Effector memory CD8-positive, alpha-beta T cell (primary cell): ENCODE data around the gene CLIP3.

Experiments
- ATAC-seq: fragments of 150-1000 bp; cut with Tn5 transposase; replicated peaks from 2 replicates; pipeline ENCODE4 v1.10.0; 2021; ENCODE audit warnings: mild to moderate bottlenecking, moderate library complexity
- DNase-seq, 3 experiments: peaks; one replicate each; pipeline ENCODE4 v3.0.0; 2021
- H3K27ac Mint-ChIP-seq, 2 donors: one replicate each; pipeline ENCODE4 v1.8.0; 2022; ENCODE audit warnings: mild to moderate bottlenecking in 2 of 2, mixed read lengths in 2 of 2, moderate library complexity in 2 of 2
- H3K27me3 Mint-ChIP-seq, 2 donors: one replicate each; pipeline ENCODE4 v1.8.0; 2022; ENCODE audit warnings: mixed read lengths in 2 of 2
- H3K36me3 Mint-ChIP-seq: one replicate; pipeline ENCODE4 v1.8.0; 2022; ENCODE audit warnings: mild to moderate bottlenecking, moderate library complexity, mixed read lengths; ENCODE audit not compliant: insufficient read depth
- H3K4me1 Mint-ChIP-seq, 2 donors: one replicate each; pipeline ENCODE4 v1.8.0; 2022; ENCODE audit warnings: low read depth in 2 of 2, mixed read lengths in 2 of 2
- H3K4me3 Mint-ChIP-seq, 2 donors: one replicate each; pipeline ENCODE4 v1.8.0; 2022; ENCODE audit warnings: mild to moderate bottlenecking in 2 of 2, mixed read lengths in 2 of 2, moderate library complexity in 2 of 2
- H3K9me3 Mint-ChIP-seq, 2 donors: one replicate each; pipeline ENCODE4 v1.8.0; 2022; ENCODE audit warnings: mixed read lengths in 2 of 2

Gene CLIP3

GRCh38 chr19:36009633-36010379 lies 22.9 kb downstream of the CLIP3 start:
- Mint-ChIP-seq H3K27ac (peak overlapping the region; percentile 27 to 65), H3K4me3 (peak overlapping the region; percentile 56 to 66), H3K27me3 (no peaks in the 10 kb centered on the region), H3K36me3 (peaks cover 9% of the 10 kb centered on the region), H3K9me3 (no peaks in the 10 kb centered on the region), H3K4me1 (peaks cover 35 to 37% of the 10 kb centered on the region in 2 donors)
- ATAC-seq (no peak), DNase-seq (no peak)

- peak overlapping the region; percentile 56 to 66 for H3K4me3 Mint-ChIP-seq
- H3K36me3 Mint-ChIP-seq = peaks cover 8% of the 10 kb centered on the region
- ATAC-seq (no peak), DNase-seq (peak in 2 of 3 experiments; percentile 21 to 35)
- H3K27me3 Mint-ChIP-seq = no peaks in the 10 kb centered on the region
- H3K27ac Mint-ChIP-seq = peak overlapping the region; percentile 27 to 65
- H3K4me1 Mint-ChIP-seq = peaks cover 30 to 31% of the 10 kb centered on the region in 2 donors
- no peaks in the 10 kb centered on the region for H3K9me3 Mint-ChIP-seq
Observed at GRCh38 chr19:36009220-36009619, 23.5 kb downstream of the CLIP3 start.

- peak within 1 kb of the TSS; percentile 56 to 66 for H3K4me3 Mint-ChIP-seq
- DNase-seq (no peak), ATAC-seq (no peak)
- peaks cover 23 to 24% of the 10 kb centered on the region in 2 donors for H3K4me1 Mint-ChIP-seq
- no peaks in the 10 kb centered on the region for H3K9me3 Mint-ChIP-seq
- peak within 1 kb of the TSS; percentile 27 to 65 for H3K27ac Mint-ChIP-seq
- no peaks in the 10 kb centered on the region for H3K27me3 Mint-ChIP-seq
- H3K36me3 Mint-ChIP-seq = peaks cover 3% of the 10 kb centered on the region
Observed at GRCh38 chr19:36008336-36008978, 24.2 kb downstream of the CLIP3 start, which contains the start of gene SYNE4. Gene SYNE4, minus strand, starts transcription at chr19:36008813. Its CDS starts 132 bp downstream, at chr19:36008681.

DNA sequence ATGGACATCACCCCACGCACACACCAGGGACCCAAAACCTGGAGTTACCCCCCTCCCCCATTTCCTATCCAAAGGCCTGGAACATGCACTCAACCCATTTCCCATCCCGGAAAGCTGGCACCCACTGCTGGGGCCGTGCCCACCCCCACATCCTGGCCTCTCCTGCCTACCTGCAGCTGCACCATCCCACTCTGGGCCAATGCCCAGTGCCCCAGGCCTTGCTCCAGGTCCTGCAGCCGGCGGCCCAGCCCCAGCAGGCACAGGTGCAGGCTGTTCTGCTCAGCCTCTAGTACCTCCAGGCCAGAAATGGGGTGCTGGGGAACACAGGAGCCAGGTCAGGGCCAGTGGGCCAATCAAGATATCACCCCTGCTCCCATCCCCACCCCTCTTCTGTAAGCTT lies 25.7 kb downstream of the CLIP3 start:
- Mint-ChIP-seq H3K27ac (no peak overlapping the region), H3K9me3 (no peaks in the 10 kb centered on the region), H3K36me3 (peaks cover 7% of the 10 kb centered on the region), H3K4me1 (peaks cover 23% of the 10 kb centered on the region in 2 donors), H3K4me3 (no peak overlapping the region), H3K27me3 (no peaks in the 10 kb centered on the region)
- DNase-seq (no peak), ATAC-seq (no peak)

DNA sequence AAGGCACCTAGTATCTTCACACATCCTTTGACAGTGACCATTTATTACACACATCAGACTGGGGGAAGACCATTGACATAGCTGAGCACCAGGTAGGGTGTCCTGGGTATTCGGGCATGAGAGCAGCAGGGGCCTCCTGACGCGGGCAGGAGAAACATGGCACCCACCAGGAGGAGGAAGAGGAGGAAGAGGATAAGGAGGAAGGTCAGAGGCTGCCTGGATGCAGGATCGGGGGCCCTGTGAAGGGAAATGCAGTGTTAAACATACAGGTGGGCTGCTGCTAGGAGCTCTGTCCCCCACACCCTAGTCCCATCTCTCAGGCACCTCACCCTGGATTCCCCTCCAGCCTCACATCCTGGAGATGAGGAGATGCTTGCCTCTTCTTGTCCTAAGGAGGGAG lies 29.4 kb downstream of the CLIP3 start:
- Mint-ChIP-seq H3K4me3 (no peak overlapping the region), H3K9me3 (no peaks in the 10 kb centered on the region), H3K4me1 (peaks cover 3 to 14% of the 10 kb centered on the region in 2 donors), H3K27ac (peak overlapping the region in 1 of 2 donors; percentile 27), H3K27me3 (no peaks in the 10 kb centered on the region), H3K36me3 (peaks cover 12% of the 10 kb centered on the region)
- ATAC-seq (no peak), DNase-seq (no peak)

- Mint-ChIP-seq H3K27me3 (no peaks in the 10 kb centered on the region), H3K9me3 (no peaks in the 10 kb centered on the region), H3K27ac (no peak overlapping the region), H3K36me3 (peaks cover 15% of the 10 kb centered on the region), H3K4me3 (no peak overlapping the region), H3K4me1 (peaks cover 16 to 23% of the 10 kb centered on the region in 2 donors)
- DNase-seq (no peak), ATAC-seq (no peak)
Observed at GRCh38 chr19:36001605-36002004, 31.1 kb downstream of the CLIP3 start.

- Mint-ChIP-seq H3K4me1 (peaks cover 26 to 33% of the 10 kb centered on the region in 2 donors), H3K27ac (peak overlapping the region; percentile 73 to 96)
Observed at GRCh38 chr19:35996777-35997176, 35.9 kb downstream of the CLIP3 start.

GRCh38 chr19:35995048-35995993 lies 37.4 kb downstream of the CLIP3 start, which contains the start of gene SDHAF1:
Gene SDHAF1, plus strand, starts transcription at chr19:35995188. Its CDS starts 87 bp downstream, at chr19:35995275.
- peak within 1 kb of the TSS; percentile 73 to 96 for H3K27ac Mint-ChIP-seq
- peaks cover 12% of the 10 kb centered on the region for H3K36me3 Mint-ChIP-seq
- H3K9me3 Mint-ChIP-seq = no peaks in the 10 kb centered on the region
- DNase-seq (peak; percentile 86 to 87 (median 86)), ATAC-seq (peak; percentile 88)
- H3K27me3 Mint-ChIP-seq = no peaks in the 10 kb centered on the region
- H3K4me1 Mint-ChIP-seq = peaks cover 26 to 30% of the 10 kb centered on the region in 2 donors
- H3K4me3 Mint-ChIP-seq = peak within 1 kb of the TSS; percentile 90 to 95

More at GRCh38 chr19:35996777-35997176, 35.9 kb downstream of the CLIP3 start:
- DNase-seq (no peak), ATAC-seq (no peak)
- H3K27me3 Mint-ChIP-seq = no peaks in the 10 kb centered on the region
- H3K4me3 Mint-ChIP-seq = peak overlapping the region; percentile 90 to 95
- H3K9me3 Mint-ChIP-seq = no peaks in the 10 kb centered on the region
- H3K36me3 Mint-ChIP-seq = peaks cover 13% of the 10 kb centered on the region

- H3K27ac Mint-ChIP-seq = no peak overlapping the region
- DNase-seq = no peak
- H3K4me1 Mint-ChIP-seq = peaks cover 25 to 26% of the 10 kb centered on the region in 2 donors
Observed at GRCh38 chr19:35993923-35994598, 38.6 kb downstream of the CLIP3 start.

GRCh38 chr19:35992907-35993765 lies 39.5 kb downstream of the CLIP3 start:
- H3K36me3 Mint-ChIP-seq = peaks cover 7% of the 10 kb centered on the region
- peaks cover 25 to 26% of the 10 kb centered on the region in 2 donors for H3K4me1 Mint-ChIP-seq
- no peaks in the 10 kb centered on the region for H3K9me3 Mint-ChIP-seq
- no peak for ATAC-seq
- peaks cover 11 to 17% of the 10 kb centered on the region in 2 donors for H3K27me3 Mint-ChIP-seq
- peak overlapping the region; percentile 18 to 95 for H3K4me3 Mint-ChIP-seq
- no peak for DNase-seq
- peak overlapping the region in 1 of 2 donors; percentile 25 for H3K27ac Mint-ChIP-seq

More at GRCh38 chr19:35993923-35994598, 38.6 kb downstream of the CLIP3 start:
- ATAC-seq = no peak
- no peaks in the 10 kb centered on the region for H3K9me3 Mint-ChIP-seq
- H3K4me3 Mint-ChIP-seq = peak overlapping the region; percentile 90 to 95
- peaks cover 8% of the 10 kb centered on the region for H3K36me3 Mint-ChIP-seq
- H3K27me3 Mint-ChIP-seq = peaks cover 6 to 8% of the 10 kb centered on the region in 2 donors

- H3K27me3 Mint-ChIP-seq = peaks cover 21 to 29% of the 10 kb centered on the region in 2 donors
- no peak for DNase-seq
- H3K4me3 Mint-ChIP-seq = no peak overlapping the region
- H3K36me3 Mint-ChIP-seq = peaks cover 4% of the 10 kb centered on the region
- no peak for ATAC-seq
- H3K4me1 Mint-ChIP-seq = peaks cover 16 to 20% of the 10 kb centered on the region in 2 donors
- H3K9me3 Mint-ChIP-seq = no peaks in the 10 kb centered on the region
- H3K27ac Mint-ChIP-seq = no peak overlapping the region
Observed at GRCh38 chr19:35991731-35992450, 40.8 kb downstream of the CLIP3 start.
